ENCODE measurements around the gene PNPLA2.

DNA sequence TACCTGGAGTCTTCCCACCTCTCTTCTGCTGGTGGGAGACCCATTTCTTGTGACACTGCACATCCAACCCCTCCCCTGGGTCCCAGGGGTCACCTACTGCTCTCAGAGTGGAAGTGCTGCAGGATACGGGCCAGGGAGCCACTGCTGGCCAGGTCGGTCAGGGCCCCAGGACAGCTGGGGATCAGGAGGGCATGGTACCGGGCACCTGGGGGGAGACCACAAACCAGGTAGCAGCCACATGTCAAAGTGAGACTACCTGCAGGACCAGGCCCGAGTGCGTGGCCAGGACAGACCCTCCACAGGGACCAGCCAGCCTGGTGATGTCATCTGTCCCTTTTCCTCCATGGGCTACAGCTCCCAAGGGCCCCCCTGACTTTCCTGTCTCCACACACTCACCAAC lies 45.3 kb upstream of the PNPLA2 start:
- TF ChIP-seq, protein P1, sequence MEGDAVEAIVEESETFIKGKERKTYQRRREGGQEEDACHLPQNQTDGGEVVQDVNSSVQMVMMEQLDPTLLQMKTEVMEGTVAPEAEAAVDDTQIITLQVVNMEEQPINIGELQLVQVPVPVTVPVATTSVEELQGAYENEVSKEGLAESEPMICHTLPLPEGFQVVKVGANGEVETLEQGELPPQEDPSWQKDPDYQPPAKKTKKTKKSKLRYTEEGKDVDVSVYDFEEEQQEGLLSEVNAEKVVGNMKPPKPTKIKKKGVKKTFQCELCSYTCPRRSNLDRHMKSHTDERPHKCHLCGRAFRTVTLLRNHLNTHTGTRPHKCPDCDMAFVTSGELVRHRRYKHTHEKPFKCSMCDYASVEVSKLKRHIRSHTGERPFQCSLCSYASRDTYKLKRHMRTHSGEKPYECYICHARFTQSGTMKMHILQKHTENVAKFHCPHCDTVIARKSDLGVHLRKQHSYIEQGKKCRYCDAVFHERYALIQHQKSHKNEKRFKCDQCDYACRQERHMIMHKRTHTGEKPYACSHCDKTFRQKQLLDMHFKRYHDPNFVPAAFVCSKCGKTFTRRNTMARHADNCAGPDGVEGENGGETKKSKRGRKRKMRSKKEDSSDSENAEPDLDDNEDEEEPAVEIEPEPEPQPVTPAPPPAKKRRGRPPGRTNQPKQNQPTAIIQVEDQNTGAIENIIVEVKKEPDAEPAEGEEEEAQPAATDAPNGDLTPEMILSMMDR (IDR thresholded peaks at IDR 0.05): no peak
- no peak for TF ChIP-seq POLR2A (IDR thresholded peaks at IDR 0.05)

All from uterus (tissue), 2 donors.